Measurements from ENCODE around the gene ADGRV1. TPM values are rescaled to one million over a fixed set of nuclear protein-coding genes. Genes with fewer than 3 reads are reported as not detected.
"Not testable (repeated sequence)": the region's sequence is repeated elsewhere in the genome, so short reads cannot be mapped to it uniquely, and the experiment has no call there.

Gene ADGRV1
- total RNA-seq, 2 donors from 2014 or later, result 0.44 to 0.52 TPM

GRCh38 chr5:90654215-90654614, 95.6 kb downstream of the ADGRV1 start:
- Mint-ChIP-seq H3K36me3 (ENCODE audit: low read depth) (no peaks in the 10 kb centered on the region), H3K4me3 (no peak overlapping the region), H3K4me1 (no peaks in the 10 kb centered on the region), H3K27me3 (peaks cover 10% of the 10 kb centered on the region), H3K27ac (no peak overlapping the region)
- no peak for DNase-seq
- ATAC-seq, result no peak
- H3K9me3 ChIP-seq (ENCODE audit: control insufficient read depth, low read length, poor library complexity, severe bottlenecking), result no peaks in the 10 kb centered on the region

DNA sequence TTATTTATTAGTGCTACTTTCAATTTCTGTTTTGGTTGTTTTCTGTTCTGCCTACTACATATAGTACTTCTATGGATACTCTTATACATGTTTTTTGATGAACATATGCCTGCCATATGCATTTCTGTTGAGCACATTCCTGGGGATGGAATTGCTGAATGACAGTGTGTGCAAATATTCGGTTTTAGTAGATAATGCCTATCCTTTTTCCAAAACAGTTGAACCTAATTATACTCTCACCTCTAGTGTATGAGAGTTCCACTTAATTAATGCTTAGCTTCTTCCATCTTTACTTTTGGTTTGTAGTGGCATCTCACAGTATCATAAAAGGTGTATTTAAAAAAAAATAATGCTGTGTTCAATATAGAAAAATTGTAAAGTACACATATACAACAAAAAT, 96.8 kb downstream of the ADGRV1 start:
- DNase-seq (no peak), ATAC-seq (no peak)
- Mint-ChIP-seq H3K27ac (no peak overlapping the region), H3K4me3 (no peak overlapping the region), H3K27me3 (peaks cover 10% of the 10 kb centered on the region), H3K36me3 (ENCODE audit: low read depth) (no peaks in the 10 kb centered on the region), H3K4me1 (no peaks in the 10 kb centered on the region)
- no peaks in the 10 kb centered on the region for H3K9me3 ChIP-seq (ENCODE audit: control insufficient read depth, low read length, poor library complexity, severe bottlenecking)

DNA sequence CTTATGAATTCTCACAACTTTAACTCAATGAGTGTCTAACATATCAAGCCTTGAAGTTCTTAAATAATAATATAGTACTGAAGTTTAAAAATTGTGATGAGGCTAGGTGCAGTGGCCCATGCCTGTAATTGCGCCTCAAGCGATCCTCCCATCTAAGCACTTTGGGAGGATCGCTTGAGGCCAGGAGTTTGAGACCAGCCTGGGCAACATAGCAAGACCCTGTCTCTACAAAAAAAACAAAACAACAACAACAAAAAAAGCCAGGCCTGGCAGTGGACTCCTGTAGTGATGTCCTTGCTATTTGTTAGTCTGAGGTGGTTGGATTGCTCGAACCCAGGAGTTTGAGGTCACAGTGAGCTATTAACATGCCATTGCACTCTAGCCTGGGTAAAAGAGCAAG, 98.4 kb downstream of the ADGRV1 start:
- H3K27ac Mint-ChIP-seq, result no peak overlapping the region
- DNase-seq, result no peak
- no peak for ATAC-seq

DNA sequence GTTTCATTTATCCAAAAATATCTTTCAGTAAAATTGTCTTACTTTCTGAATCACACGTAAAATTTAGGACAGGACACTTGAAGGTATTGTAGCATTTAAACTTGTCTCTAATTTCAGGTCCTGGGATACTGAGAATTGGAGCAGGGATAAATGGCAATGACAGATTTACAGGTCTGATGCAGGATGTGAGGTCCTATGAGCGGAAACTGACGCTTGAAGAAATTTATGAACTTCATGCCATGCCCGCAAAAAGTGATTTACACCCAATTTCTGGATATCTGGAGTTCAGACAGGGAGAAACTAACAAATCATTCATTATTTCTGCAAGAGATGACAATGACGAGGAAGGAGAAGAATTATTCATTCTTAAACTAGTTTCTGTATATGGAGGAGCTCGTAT, 99.2 kb downstream of the ADGRV1 start:
- Mint-ChIP-seq H3K27ac (no peak overlapping the region), H3K4me3 (no peak overlapping the region), H3K4me1 (no peaks in the 10 kb centered on the region), H3K27me3 (peaks cover 10% of the 10 kb centered on the region), H3K36me3 (ENCODE audit: low read depth) (no peaks in the 10 kb centered on the region)
- H3K9me3 ChIP-seq (ENCODE audit: control insufficient read depth, low read length, poor library complexity, severe bottlenecking), result no peaks in the 10 kb centered on the region
- no peak for DNase-seq
- no peak for ATAC-seq

More for the DNA sequence above, 98.4 kb downstream of the ADGRV1 start:
- no peaks in the 10 kb centered on the region for H3K9me3 ChIP-seq (ENCODE audit: control insufficient read depth, low read length, poor library complexity, severe bottlenecking)
- H3K27me3 Mint-ChIP-seq, result peaks cover 10% of the 10 kb centered on the region
- no peaks in the 10 kb centered on the region for H3K36me3 Mint-ChIP-seq (ENCODE audit: low read depth)
- H3K4me1 Mint-ChIP-seq, result no peaks in the 10 kb centered on the region
- H3K4me3 Mint-ChIP-seq, result no peak overlapping the region

DNA sequence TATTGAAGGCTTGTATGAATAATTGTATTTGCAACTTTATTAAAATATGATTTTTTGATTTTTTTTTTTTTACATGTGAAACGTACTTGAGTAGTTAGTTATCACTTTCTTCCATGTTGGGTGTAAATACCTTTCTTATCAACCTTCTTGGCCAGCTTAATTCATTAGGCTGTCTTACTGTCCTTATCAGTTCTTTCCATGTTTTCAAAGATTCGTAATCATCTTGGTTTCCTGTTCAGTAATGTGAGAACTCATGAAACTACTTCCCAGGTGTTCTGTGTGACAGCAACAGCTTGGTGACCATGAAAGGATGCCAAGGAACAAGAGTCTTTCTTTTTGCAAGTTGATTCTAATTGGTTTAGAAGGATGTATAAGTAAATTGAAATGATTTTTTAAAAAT, 100.0 kb downstream of the ADGRV1 start:
- H3K4me1 Mint-ChIP-seq, result no peaks in the 10 kb centered on the region
- H3K27me3 Mint-ChIP-seq, result peaks cover 10% of the 10 kb centered on the region
- H3K36me3 Mint-ChIP-seq (ENCODE audit: low read depth), result no peaks in the 10 kb centered on the region
- DNase-seq (no peak), ATAC-seq (no peak)
- no peak overlapping the region for H3K27ac Mint-ChIP-seq
- H3K4me3 Mint-ChIP-seq, result no peak overlapping the region
- no peaks in the 10 kb centered on the region for H3K9me3 ChIP-seq (ENCODE audit: control insufficient read depth, low read length, poor library complexity, severe bottlenecking)

DNA sequence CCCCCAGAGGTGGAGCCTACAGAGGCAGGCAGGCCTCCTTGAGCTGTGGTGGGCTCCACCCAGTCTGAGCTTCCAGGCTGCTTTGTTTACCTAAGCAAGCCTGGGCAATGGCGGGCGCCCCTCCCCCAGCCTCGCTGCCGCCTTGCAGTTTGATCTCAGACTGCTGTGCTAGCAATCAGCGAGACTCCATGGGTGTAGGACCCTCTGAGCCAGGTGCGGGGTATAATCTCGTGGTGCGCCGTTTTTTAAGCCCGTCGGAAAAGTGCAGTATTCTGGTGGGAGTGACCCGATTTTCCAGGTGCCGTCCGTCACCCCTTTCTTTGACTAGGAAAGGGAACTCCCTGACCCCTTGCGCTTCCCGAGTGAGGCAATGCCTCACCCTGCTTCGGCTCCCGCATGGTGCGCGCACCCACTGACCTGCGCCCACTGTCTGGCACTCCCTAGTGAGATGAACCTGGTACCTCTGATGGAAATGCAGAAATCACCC, 109.5 kb downstream of the ADGRV1 start:
- H3K9me3 ChIP-seq (ENCODE audit: control insufficient read depth, low read length, poor library complexity, severe bottlenecking); H3K36me3 Mint-ChIP-seq (ENCODE audit: low read depth); H3K4me1 Mint-ChIP-seq; H3K27ac Mint-ChIP-seq; H3K27me3 Mint-ChIP-seq; ATAC-seq; DNase-seq; H3K4me3 Mint-ChIP-seq: not testable (repeated sequence)

- no peaks in the 10 kb centered on the region for H3K36me3 Mint-ChIP-seq (ENCODE audit: low read depth)
- no peak for ATAC-seq
Measured at GRCh38 chr5:90675222-90675621, 116.6 kb downstream of the ADGRV1 start.

DNA sequence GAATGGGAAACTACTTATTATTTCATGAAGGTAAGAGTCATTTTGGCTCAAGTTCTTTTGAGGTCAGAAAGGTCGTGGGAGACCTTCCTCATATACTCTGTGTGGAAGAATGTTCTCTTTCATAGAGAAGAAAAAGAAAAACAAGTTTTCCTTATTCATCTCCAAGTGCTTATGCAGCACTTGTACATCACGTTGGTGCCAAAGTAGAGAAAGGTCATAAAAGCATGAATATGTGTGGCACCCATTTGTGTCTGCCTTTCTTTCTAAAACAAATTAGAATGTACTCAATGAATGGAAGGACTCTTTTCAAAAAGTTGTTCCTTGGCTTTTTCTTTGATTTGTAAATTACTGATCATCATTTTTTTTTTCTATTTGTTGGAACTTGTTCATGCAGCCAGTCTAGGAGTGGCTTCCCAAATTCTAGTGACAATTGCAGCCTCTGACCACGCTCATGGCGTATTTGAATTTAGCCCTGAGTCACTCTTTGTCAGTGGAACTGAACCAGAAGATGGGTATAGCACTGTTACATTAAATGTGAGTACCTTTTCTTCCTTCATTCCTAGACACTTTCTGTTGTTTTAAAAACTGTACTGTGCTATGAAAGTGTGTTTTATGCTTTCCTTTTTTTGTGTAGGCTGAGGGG, 122.4 kb downstream of the ADGRV1 start:
- H3K4me3 Mint-ChIP-seq, result no peak overlapping the region
- no peak overlapping the region for H3K27ac Mint-ChIP-seq
- H3K4me1 Mint-ChIP-seq, result no peaks in the 10 kb centered on the region
- no peaks in the 10 kb centered on the region for H3K9me3 ChIP-seq (ENCODE audit: control insufficient read depth, low read length, poor library complexity, severe bottlenecking)
- no peak for DNase-seq
- H3K36me3 Mint-ChIP-seq (ENCODE audit: low read depth), result no peaks in the 10 kb centered on the region
- no peak for ATAC-seq
- no peaks in the 10 kb centered on the region for H3K27me3 Mint-ChIP-seq

More at GRCh38 chr5:90675222-90675621, 116.6 kb downstream of the ADGRV1 start:
- Mint-ChIP-seq H3K27ac (no peak overlapping the region), H3K4me1 (no peaks in the 10 kb centered on the region), H3K27me3 (no peaks in the 10 kb centered on the region), H3K4me3 (no peak overlapping the region)
- H3K9me3 ChIP-seq (ENCODE audit: control insufficient read depth, low read length, poor library complexity, severe bottlenecking), result no peaks in the 10 kb centered on the region
- no peak for DNase-seq

GRCh38 chr5:90682278-90682677, 123.7 kb downstream of the ADGRV1 start:
- ATAC-seq, result no peak
- no peaks in the 10 kb centered on the region for H3K36me3 Mint-ChIP-seq (ENCODE audit: low read depth)
- no peak for DNase-seq
- H3K27me3 Mint-ChIP-seq, result no peaks in the 10 kb centered on the region
- no peak overlapping the region for H3K4me3 Mint-ChIP-seq
- no peaks in the 10 kb centered on the region for H3K4me1 Mint-ChIP-seq
- H3K9me3 ChIP-seq (ENCODE audit: control insufficient read depth, low read length, poor library complexity, severe bottlenecking), result no peaks in the 10 kb centered on the region
- no peak overlapping the region for H3K27ac Mint-ChIP-seq

- no peaks in the 10 kb centered on the region for H3K36me3 Mint-ChIP-seq (ENCODE audit: low read depth)
- no peaks in the 10 kb centered on the region for H3K9me3 ChIP-seq (ENCODE audit: control insufficient read depth, low read length, poor library complexity, severe bottlenecking)
- DNase-seq (no peak), ATAC-seq (no peak)
- no peaks in the 10 kb centered on the region for H3K27me3 Mint-ChIP-seq
- no peak overlapping the region for H3K4me3 Mint-ChIP-seq
- H3K4me1 Mint-ChIP-seq, result no peaks in the 10 kb centered on the region
- no peak overlapping the region for H3K27ac Mint-ChIP-seq
Measured at GRCh38 chr5:90685425-90686022, 126.9 kb downstream of the ADGRV1 start.

DNA sequence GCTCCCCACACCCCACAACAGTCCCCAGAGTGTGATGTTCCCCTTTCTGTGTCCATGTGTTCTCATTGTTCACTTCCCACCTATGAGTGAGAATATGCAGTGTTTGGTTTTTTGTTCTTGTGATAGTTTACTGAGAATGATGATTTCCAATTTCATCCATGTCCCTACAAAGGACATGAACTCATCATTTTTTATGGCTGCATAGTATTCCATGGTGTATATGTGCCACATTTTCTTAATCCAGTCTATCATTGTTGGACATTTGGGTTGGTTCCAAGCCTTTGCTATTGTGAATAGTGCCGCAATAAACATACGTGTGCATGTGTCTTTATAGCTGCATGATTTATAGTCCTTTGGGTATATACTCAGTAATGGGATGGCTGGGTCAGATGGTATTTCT, 127.8 kb downstream of the ADGRV1 start:
- H3K4me3 Mint-ChIP-seq; H3K9me3 ChIP-seq (ENCODE audit: control insufficient read depth, low read length, poor library complexity, severe bottlenecking); H3K27ac Mint-ChIP-seq; DNase-seq; ATAC-seq; H3K4me1 Mint-ChIP-seq; H3K36me3 Mint-ChIP-seq (ENCODE audit: low read depth); H3K27me3 Mint-ChIP-seq: not testable (repeated sequence)

- not testable (repeated sequence) for H3K36me3 Mint-ChIP-seq (ENCODE audit: low read depth); H3K9me3 ChIP-seq (ENCODE audit: control insufficient read depth, low read length, poor library complexity, severe bottlenecking); H3K4me3 Mint-ChIP-seq; H3K27ac Mint-ChIP-seq; ATAC-seq; H3K27me3 Mint-ChIP-seq; H3K4me1 Mint-ChIP-seq; DNase-seq
Measured at GRCh38 chr5:90687458-90687857, 128.9 kb downstream of the ADGRV1 start.

- no peak for ATAC-seq
- Mint-ChIP-seq H3K27me3 (peaks cover under 1% of the 10 kb centered on the region), H3K27ac (no peak overlapping the region), H3K36me3 (ENCODE audit: low read depth) (no peaks in the 10 kb centered on the region), H3K4me3 (no peak overlapping the region), H3K4me1 (no peaks in the 10 kb centered on the region)
- H3K9me3 ChIP-seq (ENCODE audit: control insufficient read depth, low read length, poor library complexity, severe bottlenecking), result no peaks in the 10 kb centered on the region
- no peak for DNase-seq
Measured at GRCh38 chr5:90689064-90689463, 130.5 kb downstream of the ADGRV1 start.

DNA sequence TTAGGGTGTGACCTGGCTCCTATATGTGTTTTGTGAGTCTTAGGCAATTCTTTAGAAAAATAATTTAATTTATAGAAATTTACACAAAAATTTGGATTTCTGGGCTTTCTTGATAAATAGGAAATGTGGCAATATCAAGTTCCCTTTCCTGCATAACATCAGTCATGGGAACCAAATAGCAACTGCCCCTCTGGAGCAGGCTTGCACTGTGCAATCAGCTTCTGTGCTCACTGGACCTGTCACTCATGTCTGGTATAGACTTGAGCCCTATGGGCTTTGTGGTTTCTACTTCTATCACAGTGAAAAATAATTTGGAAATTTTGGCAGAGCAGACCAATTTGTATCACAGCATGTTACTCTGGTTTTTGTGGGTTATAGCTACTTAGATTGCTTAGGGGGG, 131.7 kb downstream of the ADGRV1 start:
- ATAC-seq (no peak), DNase-seq (no peak)
- Mint-ChIP-seq H3K4me3 (no peak overlapping the region), H3K4me1 (no peaks in the 10 kb centered on the region), H3K27me3 (peaks cover 5% of the 10 kb centered on the region), H3K27ac (no peak overlapping the region), H3K36me3 (ENCODE audit: low read depth) (no peaks in the 10 kb centered on the region)
- no peaks in the 10 kb centered on the region for H3K9me3 ChIP-seq (ENCODE audit: control insufficient read depth, low read length, poor library complexity, severe bottlenecking)

All from T-helper 17 cell (primary cell).